OCI-LY7 (cell line): ENCODE results near the gene FMN2. TPM values are rescaled to one million over a fixed set of nuclear protein-coding genes. Genes with fewer than 3 reads are reported as not detected.

ENCODE experiments used
- BruUV-seq: library from RNA; stranded (reverse); fragments of 400-500 nt; replicated peaks from 2 replicates; lab custom pipeline; 2021; lab: Mats Ljungman, UMichigan
- CTCF ChIA-PET: fragments of 300-600 bp; sonication (Branson Sonifier 250); formaldehyde crosslinking; loops from one replicate; lab custom pipeline; 2022; ENCODE audit warnings: antibody characterized with exemption; ENCODE audit not compliant: unreplicated experiment; lab: Charles Lee
- POLR2A ChIA-PET: fragments of 300-600 bp; sonication (Branson Sonifier 250); formaldehyde crosslinking; loops from one replicate; lab custom pipeline; 2022; ENCODE audit warnings: antibody characterized with exemption; lab: Charles Lee
- DNase-seq: peaks from one replicate; pipeline ENCODE4 v3.0.0-alpha.2; 2015; ENCODE audit warnings: low spot score
- H2AFZ ChIP-seq: fragments of 200-600 bp; sonication (generic), shearing (Covaris generic); 2 replicates; pipeline ENCODE4 v1.6.1; 2014; ENCODE audit warnings: mild to moderate bottlenecking, antibody characterized with exemption, low read length, moderate library complexity
- H3K27ac ChIP-seq: fragments of 200-600 bp; sonication (generic); 2 replicates; pipeline ENCODE4 v1.5.1; 2014; ENCODE audit warnings: mixed run types, low read depth, mild to moderate bottlenecking, moderate library complexity, low read length, inconsistent platforms; ENCODE audit not compliant: poor library complexity, severe bottlenecking
- H3K36me3 ChIP-seq: fragments of 200-600 bp; sonication (generic); 2 replicates; pipeline ENCODE4 v1.6.1; 2014; ENCODE audit warnings: mild to moderate bottlenecking, antibody characterized with exemption, low read length, moderate library complexity, mixed read lengths; ENCODE audit not compliant: insufficient read depth
- H3K4me1 ChIP-seq: fragments of 200-600 bp; sonication (generic); 2 replicates; pipeline ENCODE4 v1.5.1; 2014; ENCODE audit warnings: mild to moderate bottlenecking, low read length; ENCODE audit not compliant: insufficient read depth, poor library complexity, severe bottlenecking
- H3K4me2 ChIP-seq: fragments of 200-600 bp; sonication (generic); 2 replicates; pipeline ENCODE4 v1.6.1; 2014; ENCODE audit warnings: mild to moderate bottlenecking, low read length
- H3K4me3 ChIP-seq: fragments of 200-600 bp; sonication (generic); 2 replicates; pipeline ENCODE4 v1.5.1; 2014; ENCODE audit warnings: mild to moderate bottlenecking, low read depth, low read length; ENCODE audit not compliant: poor library complexity, severe bottlenecking
- H3K79me2 ChIP-seq: fragments of 200-600 bp; sonication (generic); 2 replicates; pipeline ENCODE4 v1.6.1; 2016; ENCODE audit warnings: low read depth, mild to moderate bottlenecking, low read length, moderate library complexity, mixed read lengths; ENCODE audit not compliant: insufficient read depth
- H3K9me2 ChIP-seq: fragments of 200-600 bp; sonication (generic); 2 replicates; pipeline ENCODE4 v1.6.1; 2016; ENCODE audit warnings: mild to moderate bottlenecking, low read length, mixed read lengths; ENCODE audit not compliant: insufficient read depth
- H3K9me3 ChIP-seq: fragments of 200-600 bp; sonication (generic); 2 replicates; pipeline ENCODE4 v1.6.1; 2014; ENCODE audit warnings: mild to moderate bottlenecking, mixed run types, low read length, mixed read lengths
- H4K20me1 ChIP-seq: fragments of 200-600 bp; sonication (generic); 2 replicates; pipeline ENCODE4 v1.6.1; 2014; ENCODE audit warnings: mild to moderate bottlenecking, antibody characterized with exemption, low read length, moderate library complexity, mixed read lengths; ENCODE audit not compliant: insufficient read depth
- CTCF ChIP-seq: fragments of 200-600 bp; sonication (generic); conservative IDR thresholded peaks from 2 replicates; pipeline ENCODE4 v1.5.1; 2014; ENCODE audit warnings: mild to moderate bottlenecking, antibody characterized with exemption, low read length, moderate library complexity, mixed read lengths
- EZH2phosphoT487 ChIP-seq: fragments of 200-600 bp; sonication (generic); IDR thresholded peaks from 2 replicates; pipeline ENCODE4 v1.6.1; 2018; ENCODE audit warnings: low read depth, borderline replicate concordance, mild to moderate bottlenecking, mixed run types, antibody characterized with exemption, low read length, moderate library complexity, mixed read lengths
- intact Hi-C: fragments of 100-400 bp; cut with micrococcal nuclease; formaldehyde crosslinking; loops from one replicate; pipeline ENCODE4 v1.10.0; 2022; ENCODE audit not compliant: unreplicated experiment
- total RNA-seq, 2 experiments: library from RNA; depleted of rRNA in 1 of 2; stranded (reverse); fragments of >200 nt in 1 of 2; shearing (Covaris generic) in 1 of 2; gene quantifications; 2 replicates each; pipeline ENCODE4 v1.2.3, GENCODE V29; 2014 to 2022

FMN2 gene
- total RNA-seq, 2 experiments from 2014 or later = not detected

- TF ChIP-seq CTCF = no peak
- TF ChIP-seq EZH2phosphoT487 = no peak
- BruUV-seq = no TSS peak
- CTCF ChIA-PET = no interaction called here
- POLR2A ChIA-PET = no interaction called here
- Histone ChIP-seq H3K4me3 (no peak overlapping the region), H3K9me3 (no peaks in the 10 kb centered on the region), H3K4me1 (no peaks in the 10 kb centered on the region), H3K79me2 (no peaks in the 10 kb centered on the region), H4K20me1 (no peaks in the 10 kb centered on the region), H3K9me2 (no peaks in the 10 kb centered on the region), H3K36me3 (no peaks in the 10 kb centered on the region), H3K4me2 (no peak overlapping the region), H3K27ac (no peak overlapping the region), H2AFZ (no peak overlapping the region)
- no peak for DNase-seq
- intact Hi-C loops = no loop called here
Measured at GRCh38 chr1:240054109-240054701, 37.5 kb upstream of the FMN2 start.

GRCh38 chr1:240055936-240056335 is 35.7 kb upstream of the FMN2 start:
- Histone ChIP-seq H4K20me1 (no peaks in the 10 kb centered on the region), H3K9me3 (no peaks in the 10 kb centered on the region), H3K79me2 (no peaks in the 10 kb centered on the region), H3K4me1 (no peaks in the 10 kb centered on the region), H3K4me3 (no peak overlapping the region), H3K27ac (no peak overlapping the region), H3K9me2 (no peaks in the 10 kb centered on the region), H3K4me2 (no peak overlapping the region), H2AFZ (no peak overlapping the region), H3K36me3 (no peaks in the 10 kb centered on the region)
- POLR2A ChIA-PET = no interaction called here
- CTCF ChIA-PET = no interaction called here
- no TSS peak for BruUV-seq
- TF ChIP-seq EZH2phosphoT487 = no peak
- TF ChIP-seq CTCF = no peak
- intact Hi-C loops = no loop called here
- no peak for DNase-seq

- intact Hi-C loops = no loop called here
- H3K4me1 ChIP-seq = no peaks in the 10 kb centered on the region
- H4K20me1 ChIP-seq = no peaks in the 10 kb centered on the region
- ChIA-PET CTCF (no interaction called here), POLR2A (no interaction called here)
- no peak overlapping the region for H2AFZ ChIP-seq
- no TSS peak for BruUV-seq
- no peaks in the 10 kb centered on the region for H3K79me2 ChIP-seq
- no peak overlapping the region for H3K4me2 ChIP-seq
- no peak overlapping the region for H3K27ac ChIP-seq
- DNase-seq = no peak
- TF ChIP-seq EZH2phosphoT487 (no peak), CTCF (no peak)
- no peaks in the 10 kb centered on the region for H3K9me2 ChIP-seq
- H3K9me3 ChIP-seq = no peaks in the 10 kb centered on the region
- no peak overlapping the region for H3K4me3 ChIP-seq
- H3K36me3 ChIP-seq = no peaks in the 10 kb centered on the region
Measured at GRCh38 chr1:240056350-240056749, 35.3 kb upstream of the FMN2 start.
